Liver (tissue), 9 donors: ENCODE data around the gene TOMT. TPM values are rescaled to one million over a fixed set of nuclear protein-coding genes. Genes with fewer than 3 reads are reported as not detected.

Experiments
- DNase-seq: peaks from one replicate; pipeline ENCODE4 v3.0.0-alpha.2; 2017; ENCODE audit warnings: low spot score
- H3K27ac ChIP-seq, 2 donors: one replicate each; pipeline ENCODE4 v1.7.0; 2013; ENCODE audit warnings: inconsistent platforms in 2 of 2, low read length in 2 of 2, control low read depth in 1 of 2, low read depth in 1 of 2, mild to moderate bottlenecking in 1 of 2
- H3K27me3 ChIP-seq, 4 donors: one replicate each; pipeline versions ENCODE4 v1.6.1 to v1.7.0; 2013; ENCODE audit warnings: low read length in 3 of 4, inconsistent platforms in 1 of 4, mild to moderate bottlenecking in 1 of 4, moderate library complexity in 1 of 4; ENCODE audit not compliant: control insufficient read depth in 4 of 4, insufficient read depth in 4 of 4
- H3K36me3 ChIP-seq, 4 donors: one replicate each; pipeline versions ENCODE4 v1.6.1 to v1.7.0; 2013; ENCODE audit warnings: low read length in 3 of 4, mild to moderate bottlenecking in 3 of 4, low read depth in 1 of 4, moderate library complexity in 1 of 4; ENCODE audit not compliant: control insufficient read depth in 4 of 4, insufficient read depth in 3 of 4
- H3K4me1 ChIP-seq, 4 donors: one replicate each; pipeline versions ENCODE4 v1.6.1 to v1.7.0; 2013; ENCODE audit warnings: low read length in 3 of 4, mild to moderate bottlenecking in 3 of 4, moderate library complexity in 1 of 4; ENCODE audit not compliant: control insufficient read depth in 4 of 4, insufficient read depth in 4 of 4
- H3K4me3 ChIP-seq, 3 donors: one replicate each; pipeline versions ENCODE4 v1.6.1 to v1.7.0; 2013; ENCODE audit warnings: low read length in 3 of 3, control low read depth in 1 of 3, low read depth in 1 of 3, mild to moderate bottlenecking in 1 of 3
- H3K9ac ChIP-seq, 2 donors: one replicate each; pipeline ENCODE4 v1.7.0; 2013; ENCODE audit warnings: low read length in 2 of 2, mild to moderate bottlenecking in 2 of 2, moderate library complexity in 2 of 2, control low read depth in 1 of 2, low read depth in 1 of 2
- H3K9me3 ChIP-seq, 4 donors: one replicate each; pipeline versions ENCODE4 v1.6.1 to v1.7.0; 2013; ENCODE audit warnings: low read length in 3 of 4; ENCODE audit not compliant: control insufficient read depth in 4 of 4
- ATF3 ChIP-seq: IDR thresholded peaks from 2 replicates; pipeline ENCODE4 v1.6.1; 2016; ENCODE audit warnings: antibody characterized with exemption
- CTCF ChIP-seq: fragments of 150-350 bp; IDR thresholded peaks from 2 replicates; pipeline ENCODE4 v1.5.1; 2017; ENCODE audit warnings: improper control_type of control experiment, low read depth, low read length; ENCODE audit not compliant: missing input control
- EGR1 ChIP-seq, 2 donors: IDR thresholded peaks; 2 replicates each; pipeline ENCODE4 v1.6.1; 2016 to 2018; ENCODE audit warnings: antibody characterized with exemption in 2 of 2, low read depth in 2 of 2
- FOXA1 ChIP-seq: IDR thresholded peaks from 2 replicates; pipeline ENCODE4 v1.6.1; 2016; ENCODE audit warnings: antibody characterized with exemption
- FOXA2 ChIP-seq: IDR thresholded peaks from 2 replicates; pipeline ENCODE4 v1.6.1; 2016; ENCODE audit warnings: antibody characterized with exemption
- GABPA ChIP-seq, 2 donors: IDR thresholded peaks in 1 of 2; conservative IDR thresholded peaks in 1 of 2; 2 replicates each; pipeline ENCODE4 v1.6.1; 2016; ENCODE audit warnings: antibody characterized with exemption in 2 of 2, mild to moderate bottlenecking in 1 of 2, moderate library complexity in 1 of 2
- HNF4A ChIP-seq, 2 donors: conservative IDR thresholded peaks; 2 replicates each; pipeline ENCODE4 v1.6.1; 2016; ENCODE audit warnings: antibody characterized with exemption in 2 of 2, mild to moderate bottlenecking in 2 of 2
- JUND ChIP-seq, 2 donors: IDR thresholded peaks; 2 replicates each; pipeline ENCODE4 v1.6.1; 2016; ENCODE audit warnings: antibody characterized with exemption in 2 of 2
- NR2F2 ChIP-seq: IDR thresholded peaks from 2 replicates; pipeline ENCODE4 v1.6.1; 2016; ENCODE audit warnings: antibody characterized with exemption
- RAD21 ChIP-seq, 2 donors: IDR thresholded peaks; 2 replicates each; pipeline ENCODE4 v1.6.1; 2016; ENCODE audit warnings: antibody characterized with exemption in 2 of 2, mild to moderate bottlenecking in 2 of 2
- RXRA ChIP-seq, 2 donors: IDR thresholded peaks; 2 replicates each; pipeline ENCODE4 v1.6.1; 2017 to 2018; ENCODE audit warnings: antibody characterized with exemption in 2 of 2, mild to moderate bottlenecking in 1 of 2
- SP1 ChIP-seq: IDR thresholded peaks from 2 replicates; pipeline ENCODE4 v1.6.1; 2018; ENCODE audit warnings: antibody characterized with exemption, mild to moderate bottlenecking
- TAF1 ChIP-seq: conservative IDR thresholded peaks from 2 replicates; pipeline ENCODE4 v1.6.1; 2016; ENCODE audit warnings: antibody characterized with exemption, mild to moderate bottlenecking
- YY1 ChIP-seq: IDR thresholded peaks from 2 replicates; pipeline ENCODE4 v1.6.1; 2016; ENCODE audit warnings: antibody characterized with exemption, mild to moderate bottlenecking
- ZBTB33 ChIP-seq: IDR thresholded peaks from 2 replicates; pipeline ENCODE4 v1.6.1; 2016; ENCODE audit warnings: antibody characterized with exemption
- WGBS: extraction: QIAGEN DNeasy Blood & Tissue Kit; methylation state at CpG from one replicate; pipeline ENCODE4 v1.1.7; 2013; 5-methylcytosine and 5-hydroxymethylcytosine counted together
- polyA plus RNA-seq, 2 donors: library from polyadenylated mRNA; stranded (reverse) in 1 of 2; unstranded in 1 of 2; fragments of 200-250 nt in 1 of 2; fragments of >200 nt in 1 of 2; fragmentation: Nextera tagmentation in 1 of 2; extraction: Ambion mirVana in 1 of 2; gene quantifications; one replicate each; pipeline versions ENCODE4 v1.2.1 to v1.2.3, GENCODE V29; 2013 to 2015
- total RNA-seq, 2 donors: library from RNA; depleted of rRNA; stranded (reverse); fragments of >200 nt; gene quantifications; one replicate each; pipeline ENCODE4 v1.2.3, GENCODE V29; 2014
- TF ChIP-seq, protein P1 (sequence below): IDR thresholded peaks from 2 replicates; pipeline ENCODE4 v1.6.1; 2016; ENCODE audit warnings: antibody characterized with exemption, mild to moderate bottlenecking
- TF ChIP-seq, protein P2 (sequence below): IDR thresholded peaks from 2 replicates; pipeline ENCODE4 v1.6.1; 2016; ENCODE audit warnings: antibody characterized with exemption
- donor health status: healthy.
- donor health status: healthy.
- donor health status: healthy.
- donor health status: healthy.
- donor health status: healthy.

TOMT gene
- under 1 TPM in 1 of 2 donors, not detected in 1; 0.33 TPM for total RNA-seq
- not detected for polyA plus RNA-seq

DNA sequence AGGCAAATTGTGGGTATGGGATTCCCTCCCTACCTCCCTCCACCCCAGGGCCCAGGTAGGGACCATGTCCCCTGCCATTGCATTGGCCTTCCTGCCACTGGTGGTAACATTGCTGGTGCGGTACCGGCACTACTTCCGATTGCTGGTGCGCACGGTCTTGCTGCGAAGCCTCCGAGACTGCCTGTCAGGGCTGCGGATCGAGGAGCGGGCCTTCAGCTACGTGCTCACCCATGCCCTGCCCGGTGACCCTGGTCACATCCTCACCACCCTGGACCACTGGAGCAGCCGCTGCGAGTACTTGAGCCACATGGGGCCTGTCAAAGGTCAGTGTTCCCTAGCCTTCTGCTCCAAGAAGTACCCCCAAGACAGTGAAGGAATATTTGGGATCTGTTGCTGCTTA lies at the start of gene TOMT:
TOMT (plus strand) TSS at position 37 of the 400 bp plus-strand sequence; CDS start at position 65, 28 bp downstream.
- no peak within 1 kb of the TSS for H3K27ac ChIP-seq
- no peak for TF ChIP-seq SP1
- TF ChIP-seq, protein P1, sequence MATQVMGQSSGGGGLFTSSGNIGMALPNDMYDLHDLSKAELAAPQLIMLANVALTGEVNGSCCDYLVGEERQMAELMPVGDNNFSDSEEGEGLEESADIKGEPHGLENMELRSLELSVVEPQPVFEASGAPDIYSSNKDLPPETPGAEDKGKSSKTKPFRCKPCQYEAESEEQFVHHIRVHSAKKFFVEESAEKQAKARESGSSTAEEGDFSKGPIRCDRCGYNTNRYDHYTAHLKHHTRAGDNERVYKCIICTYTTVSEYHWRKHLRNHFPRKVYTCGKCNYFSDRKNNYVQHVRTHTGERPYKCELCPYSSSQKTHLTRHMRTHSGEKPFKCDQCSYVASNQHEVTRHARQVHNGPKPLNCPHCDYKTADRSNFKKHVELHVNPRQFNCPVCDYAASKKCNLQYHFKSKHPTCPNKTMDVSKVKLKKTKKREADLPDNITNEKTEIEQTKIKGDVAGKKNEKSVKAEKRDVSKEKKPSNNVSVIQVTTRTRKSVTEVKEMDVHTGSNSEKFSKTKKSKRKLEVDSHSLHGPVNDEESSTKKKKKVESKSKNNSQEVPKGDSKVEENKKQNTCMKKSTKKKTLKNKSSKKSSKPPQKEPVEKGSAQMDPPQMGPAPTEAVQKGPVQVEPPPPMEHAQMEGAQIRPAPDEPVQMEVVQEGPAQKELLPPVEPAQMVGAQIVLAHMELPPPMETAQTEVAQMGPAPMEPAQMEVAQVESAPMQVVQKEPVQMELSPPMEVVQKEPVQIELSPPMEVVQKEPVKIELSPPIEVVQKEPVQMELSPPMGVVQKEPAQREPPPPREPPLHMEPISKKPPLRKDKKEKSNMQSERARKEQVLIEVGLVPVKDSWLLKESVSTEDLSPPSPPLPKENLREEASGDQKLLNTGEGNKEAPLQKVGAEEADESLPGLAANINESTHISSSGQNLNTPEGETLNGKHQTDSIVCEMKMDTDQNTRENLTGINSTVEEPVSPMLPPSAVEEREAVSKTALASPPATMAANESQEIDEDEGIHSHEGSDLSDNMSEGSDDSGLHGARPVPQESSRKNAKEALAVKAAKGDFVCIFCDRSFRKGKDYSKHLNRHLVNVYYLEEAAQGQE = no peak
- TF ChIP-seq TAF1 = no peak
- TF ChIP-seq, protein P2, sequence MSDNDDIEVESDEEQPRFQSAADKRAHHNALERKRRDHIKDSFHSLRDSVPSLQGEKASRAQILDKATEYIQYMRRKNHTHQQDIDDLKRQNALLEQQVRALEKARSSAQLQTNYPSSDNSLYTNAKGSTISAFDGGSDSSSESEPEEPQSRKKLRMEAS = no peak
- TF ChIP-seq HNF4A (conservative IDR thresholded peaks at IDR 0.05) = no peak
- TF ChIP-seq ATF3 = no peak
- no peak for TF ChIP-seq GABPA (IDR thresholded peaks at IDR 0.05 in 1 of 2, conservative IDR thresholded peaks at IDR 0.05 in 1 of 2)
- TF ChIP-seq EGR1 (IDR thresholded peaks at IDR 0.05; ENCODE audit: low read depth in 2 of 2) = no peak
- TF ChIP-seq YY1 = no peak
- TF ChIP-seq CTCF = no peak
- TF ChIP-seq RXRA (IDR thresholded peaks at IDR 0.05) = no peak
- H3K4me3 ChIP-seq = no peak within 1 kb of the TSS
- no peak within 1 kb of the TSS for H3K9ac ChIP-seq
- H3K36me3 ChIP-seq = no peaks in the 10 kb centered on the region
- H3K27me3 ChIP-seq = no peaks in the 10 kb centered on the region
- no peaks in the 10 kb centered on the region for H3K9me3 ChIP-seq
- H3K4me1 ChIP-seq = peaks cover 5 to 26% (median 23%) of the 10 kb centered on the region in 4 donors
- no peak for DNase-seq
- WGBS = 98% methylated on average over 14 of the region's 14 CpGs

GRCh38 chr11:72058416-72059034 lies 47.2 kb upstream of the TOMT start:
- Histone ChIP-seq H3K27me3 (no peaks in the 10 kb centered on the region), H3K4me1 (peaks cover 0 to 4% (median 2%) of the 10 kb centered on the region in 4 donors), H3K36me3 (peaks cover 0 to 4% (median 0%) of the 10 kb centered on the region in 4 donors), H3K4me3 (no peak overlapping the region), H3K9me3 (no peaks in the 10 kb centered on the region), H3K27ac (no peak overlapping the region), H3K9ac (no peak overlapping the region)
- no peak for DNase-seq
- 91% methylated on average over 3 of the region's 3 CpGs for WGBS
- TF ChIP-seq FOXA2 (no peak), JUND (IDR thresholded peaks at IDR 0.05) (no peak), FOXA1 (no peak), RAD21 (IDR thresholded peaks at IDR 0.05) (no peak), GABPA (IDR thresholded peaks at IDR 0.05 in 1 of 2, conservative IDR thresholded peaks at IDR 0.05 in 1 of 2) (no peak), HNF4A (conservative IDR thresholded peaks at IDR 0.05) (no peak), ATF3 (no peak), YY1 (no peak), ZBTB33 (no peak), NR2F2 (no peak)
- TF ChIP-seq, protein P1 = no peak
